Spleen (tissue), 11 donors: Measurements from ENCODE around the gene UBC. TPM values are rescaled to one million over a fixed set of nuclear protein-coding genes. Genes with fewer than 3 reads are reported as not detected.

Experiments used
- DNase-seq: peaks from one replicate; pipeline ENCODE4 v3.0.0-alpha.2; 2020
- H3K27ac ChIP-seq, 8 donors: fragments of 200-600 bp; sonication (generic) in 7 of 8; 1 replicate in 4 of 8; 2 replicates in 4 of 8; pipeline versions ENCODE4 v1.5.0 to v1.8.0; 2016 to 2021; ENCODE audit warnings: inconsistent platforms in 4 of 8, mild to moderate bottlenecking in 4 of 8, moderate library complexity in 1 of 8
- H3K27me3 ChIP-seq, 7 donors: fragments of 200-600 bp; sonication (generic) in 6 of 7; replicated peaks in 1 of 7; 1 replicate in 4 of 7; 2 replicates in 3 of 7; pipeline versions ENCODE4 v1.5.0 to v1.8.0; 2016 to 2021; ENCODE audit warnings: inconsistent platforms in 3 of 7, mild to moderate bottlenecking in 1 of 7
- H3K36me3 ChIP-seq, 6 donors: fragments of 200-600 bp; sonication (generic) in 5 of 6; 1 replicate in 4 of 6; 2 replicates in 2 of 6; pipeline versions ENCODE4 v1.5.0 to v1.8.0; 2016 to 2021; ENCODE audit warnings: inconsistent platforms in 2 of 6
- H3K4me1 ChIP-seq, 6 donors: fragments of 200-600 bp; sonication (generic) in 5 of 6; 1 replicate in 3 of 6; 2 replicates in 3 of 6; pipeline versions ENCODE4 v1.5.0 to v1.8.0; 2016 to 2021; ENCODE audit warnings: inconsistent platforms in 3 of 6
- H3K4me3 ChIP-seq, 8 donors: fragments of 200-600 bp; sonication (generic) in 7 of 8; 1 replicate in 4 of 8; 2 replicates in 4 of 8; pipeline versions ENCODE4 v1.5.0 to v1.8.0; 2016 to 2021; ENCODE audit warnings: inconsistent platforms in 4 of 8, mild to moderate bottlenecking in 4 of 8, moderate library complexity in 2 of 8
- H3K9me3 ChIP-seq, 8 donors: fragments of 200-600 bp; sonication (generic) in 7 of 8; 1 replicate in 4 of 8; 2 replicates in 4 of 8; pipeline versions ENCODE4 v1.5.0 to v1.8.0; 2016 to 2021; ENCODE audit warnings: inconsistent platforms in 4 of 8
- POLR2A ChIP-seq, 3 donors: fragments of 450-650 bp; IDR thresholded peaks; one replicate each; pipeline ENCODE4 v1.5.1; 2017; ENCODE audit warnings: antibody characterized with exemption in 3 of 3, mild to moderate bottlenecking in 1 of 3
- POLR2AphosphoS5 ChIP-seq, 3 donors: sonication (generic); formaldehyde crosslinking; IDR thresholded peaks; one replicate each; pipeline ENCODE4 v1.5.1; 2017; ENCODE audit warnings: antibody characterized with exemption in 3 of 3
- WGBS, 5 donors: extraction: QIAGEN DNeasy Blood & Tissue Kit in 3 of 5; methylation state at CpG; one replicate each; pipeline versions ENCODE4 v1.1.5 to v1.1.7; 2013 to 2018; 5-methylcytosine and 5-hydroxymethylcytosine counted together
- intact Hi-C: fragments of 100-400 bp; cut with DNase I; formaldehyde crosslinking; loops from one replicate; pipeline ENCODE4 v1.15.0; 2023; ENCODE audit warnings: low total_unique reads
- polyA plus RNA-seq, 3 donors: library from polyadenylated mRNA; stranded (reverse); fragments of 200-250 nt; gene quantifications; one replicate each; pipeline ENCODE4 v1.2.1, GENCODE V29; 2013
- total RNA-seq, 7 donors: library from RNA; depleted of rRNA in 3 of 7; stranded (reverse); fragments of >200 nt in 3 of 7; fragmentation: NEBNext Ultra II Directional in 4 of 7; extraction: Animal tissue kit (Norgen Biotek cat#: 25700) in 4 of 7; gene quantifications; one replicate each; pipeline versions ENCODE4 v1.1.0 to v1.2.1, GENCODE V29; 2016 to 2021
- TF ChIP-seq, protein P1 (sequence below), 11 experiments: fragments of 200-600 bp in 7 of 11; fragments of 450-650 bp in 4 of 11; sonication (generic) in 4 of 11; IDR thresholded peaks in 8 of 11; conservative IDR thresholded peaks in 3 of 11; 1 replicate in 7 of 11; 2 replicates in 4 of 11; pipeline versions ENCODE4 v1.4.0 to v1.8.0; 2016 to 2021; ENCODE audit warnings: antibody characterized with exemption in 11 of 11, inconsistent platforms in 4 of 11, mild to moderate bottlenecking in 1 of 11
- donor health status: healthy with polysubstance abuse.
- donor health status: DM: no; HTN: no; CAD: no; lungs with moderate emphysema.
- donor health status: DM: no; HTN: no; CAD: no.
- donor health status: Bipolar disorder and iron deficiency.
- donor health status: healthy.
- donor health status: DM: no; HTN: no; CAD: no.
- donor health status: DM: yes; HTN: yes; CAD: no.

UBC gene
- total and polyA plus RNA-seq, 10 donors: 623 to 1,107 (median 865) TPM

DNA sequence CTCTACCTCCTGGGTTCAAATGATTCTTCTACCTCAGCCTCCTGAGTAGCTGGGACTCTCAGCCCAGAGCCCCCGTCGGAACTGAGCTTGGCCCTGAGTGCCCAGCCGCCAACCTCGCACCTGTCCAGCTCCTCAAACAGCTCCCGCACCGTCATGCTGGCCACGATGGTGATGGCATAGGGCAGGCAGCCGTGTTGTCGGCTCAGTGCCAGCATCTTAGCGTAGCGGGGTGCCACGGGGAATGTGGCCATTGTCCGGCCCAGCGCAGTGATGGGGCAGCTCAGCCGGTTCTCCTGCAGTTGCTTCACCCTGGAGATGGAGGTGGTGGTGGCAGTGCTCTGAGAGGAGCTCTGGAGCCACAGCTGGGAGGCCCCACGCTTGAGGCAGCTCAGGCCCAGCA, 42.1 kb upstream of the UBC start:
- H3K27ac ChIP-seq: no peak overlapping the region
- H3K4me3 ChIP-seq: no peak overlapping the region
- H3K36me3 ChIP-seq: peaks cover under 1 to 100% (median 94%) of the 10 kb centered on the region in 6 donors
- DNase-seq: no peak
- intact Hi-C loops: no loop called here
- no peaks in the 10 kb centered on the region for H3K9me3 ChIP-seq
- TF ChIP-seq, protein P1, sequence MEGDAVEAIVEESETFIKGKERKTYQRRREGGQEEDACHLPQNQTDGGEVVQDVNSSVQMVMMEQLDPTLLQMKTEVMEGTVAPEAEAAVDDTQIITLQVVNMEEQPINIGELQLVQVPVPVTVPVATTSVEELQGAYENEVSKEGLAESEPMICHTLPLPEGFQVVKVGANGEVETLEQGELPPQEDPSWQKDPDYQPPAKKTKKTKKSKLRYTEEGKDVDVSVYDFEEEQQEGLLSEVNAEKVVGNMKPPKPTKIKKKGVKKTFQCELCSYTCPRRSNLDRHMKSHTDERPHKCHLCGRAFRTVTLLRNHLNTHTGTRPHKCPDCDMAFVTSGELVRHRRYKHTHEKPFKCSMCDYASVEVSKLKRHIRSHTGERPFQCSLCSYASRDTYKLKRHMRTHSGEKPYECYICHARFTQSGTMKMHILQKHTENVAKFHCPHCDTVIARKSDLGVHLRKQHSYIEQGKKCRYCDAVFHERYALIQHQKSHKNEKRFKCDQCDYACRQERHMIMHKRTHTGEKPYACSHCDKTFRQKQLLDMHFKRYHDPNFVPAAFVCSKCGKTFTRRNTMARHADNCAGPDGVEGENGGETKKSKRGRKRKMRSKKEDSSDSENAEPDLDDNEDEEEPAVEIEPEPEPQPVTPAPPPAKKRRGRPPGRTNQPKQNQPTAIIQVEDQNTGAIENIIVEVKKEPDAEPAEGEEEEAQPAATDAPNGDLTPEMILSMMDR (IDR thresholded peaks at IDR 0.05 in 8 of 11, conservative IDR thresholded peaks at IDR 0.05 in 3 of 11): no peak
- TF ChIP-seq POLR2AphosphoS5 (IDR thresholded peaks at IDR 0.05) (peak in 1 of 3 donors; percentile 33), POLR2A (IDR thresholded peaks at IDR 0.05) (no peak)
- H3K4me1 ChIP-seq: no peaks in the 10 kb centered on the region
- no peaks in the 10 kb centered on the region for H3K27me3 ChIP-seq
- WGBS, 5 donors: 94 to 98% (median 96%) methylated on average over 16 of the region's 16 CpGs

DNA sequence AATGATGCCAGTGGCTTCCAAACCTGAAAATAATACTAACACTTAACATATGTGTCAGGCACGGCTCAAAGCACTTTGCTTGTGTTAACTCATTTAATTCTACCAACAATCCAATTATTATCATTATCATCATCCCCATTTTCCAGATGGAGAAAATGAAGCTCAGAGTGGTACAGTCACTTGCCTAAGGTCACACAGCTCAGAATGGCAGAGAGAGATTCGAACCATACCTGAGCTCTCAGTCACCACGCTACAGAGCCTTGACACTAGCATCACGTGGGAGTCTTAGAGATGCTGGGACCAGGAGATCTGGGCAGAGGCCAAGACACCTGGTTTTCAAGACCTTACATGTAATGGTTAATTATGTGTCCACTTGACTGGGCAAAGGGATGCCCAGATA, 40.3 kb upstream of the UBC start:
- Histone ChIP-seq H3K4me1 (no peaks in the 10 kb centered on the region), H3K4me3 (no peak overlapping the region), H3K27ac (no peak overlapping the region), H3K27me3 (no peaks in the 10 kb centered on the region), H3K9me3 (no peaks in the 10 kb centered on the region), H3K36me3 (peaks cover 0 to 100% (median 95%) of the 10 kb centered on the region in 6 donors)
- TF ChIP-seq POLR2AphosphoS5 (IDR thresholded peaks at IDR 0.05) (no peak), POLR2A (IDR thresholded peaks at IDR 0.05) (no peak)
- TF ChIP-seq, protein P1 (IDR thresholded peaks at IDR 0.05 in 8 of 11, conservative IDR thresholded peaks at IDR 0.05 in 3 of 11): no peak
- WGBS, 5 donors: 91 to 98% (median 95%) methylated on average over 4 of the region's 4 CpGs
- no peak for DNase-seq
- intact Hi-C loops: no loop called here

DNA sequence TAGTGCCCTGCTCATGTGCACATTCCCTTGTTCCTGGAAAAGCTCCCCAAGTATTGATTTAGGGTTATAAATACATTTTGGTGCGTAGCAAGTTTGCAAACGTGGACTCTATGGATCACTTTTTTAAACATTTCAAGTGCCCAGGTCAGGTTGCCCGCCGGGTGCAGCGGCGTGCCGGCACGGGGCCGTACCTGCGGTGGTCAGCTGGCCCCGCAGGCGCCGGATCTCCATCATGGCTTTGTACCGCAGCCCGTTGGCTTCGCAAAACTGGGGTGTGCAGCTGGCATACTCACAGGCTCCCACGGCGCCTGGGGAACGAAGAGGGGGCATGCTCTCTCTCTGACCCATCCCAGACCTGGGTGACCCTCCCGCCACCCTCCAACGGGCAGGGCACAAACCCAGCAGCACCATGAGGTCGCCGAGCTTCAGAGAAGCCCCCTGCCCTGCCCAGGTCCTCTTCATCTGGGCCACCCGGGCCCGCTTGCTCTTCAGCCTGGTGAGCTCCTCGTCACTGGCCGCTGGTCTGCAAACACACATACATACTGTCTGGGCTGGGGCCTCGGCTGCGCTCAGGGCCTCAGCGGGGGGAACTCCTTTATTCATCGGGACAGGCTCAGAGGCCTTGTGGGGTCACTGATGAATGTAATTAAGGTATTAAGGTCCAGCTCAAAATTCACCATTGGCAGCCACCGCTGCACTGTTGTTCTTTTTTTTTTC, 39.4 kb upstream of the UBC start:
- no peak for DNase-seq
- no peaks in the 10 kb centered on the region for H3K27me3 ChIP-seq
- H3K9me3 ChIP-seq: no peaks in the 10 kb centered on the region
- no peak overlapping the region for H3K27ac ChIP-seq
- no peaks in the 10 kb centered on the region for H3K4me1 ChIP-seq
- intact Hi-C loops: no loop called here
- H3K4me3 ChIP-seq: no peak overlapping the region
- TF ChIP-seq POLR2A (IDR thresholded peaks at IDR 0.05) (no peak), POLR2AphosphoS5 (IDR thresholded peaks at IDR 0.05) (peak in 1 of 3 donors; percentile 19)
- TF ChIP-seq, protein P1 (IDR thresholded peaks at IDR 0.05 in 8 of 11, conservative IDR thresholded peaks at IDR 0.05 in 3 of 11): no peak
- H3K36me3 ChIP-seq: peaks cover 0 to 100% (median 95%) of the 10 kb centered on the region in 6 donors
- 93 to 95% (median 94%) methylated on average over 28 to 32 of the region's 32 CpGs for WGBS, 5 donors

DNA sequence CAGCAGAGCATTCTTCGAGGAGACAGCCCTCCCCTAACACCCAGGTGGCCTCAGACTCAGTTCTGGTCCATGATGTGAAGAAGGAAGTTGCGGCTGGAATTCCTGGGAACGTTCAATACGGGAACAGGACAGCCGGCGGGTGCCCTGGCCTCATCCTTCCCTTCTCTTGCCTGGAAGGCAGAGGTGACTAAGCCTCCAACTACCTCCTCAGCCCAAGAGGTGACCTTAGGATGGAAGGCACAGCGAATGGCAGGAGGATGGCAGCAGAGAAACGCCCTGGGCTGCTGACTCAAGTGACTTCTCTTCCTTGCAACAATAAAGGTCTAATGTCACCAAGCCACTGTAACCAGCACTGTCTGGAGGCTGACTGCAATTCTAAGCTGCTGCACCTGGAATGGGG, 38.4 kb upstream of the UBC start:
- peaks cover 0 to 100% (median 94%) of the 10 kb centered on the region in 6 donors for H3K36me3 ChIP-seq
- H3K9me3 ChIP-seq: no peaks in the 10 kb centered on the region
- 31 to 94% (median 69%) methylated on average over 3 to 8 of the region's 8 CpGs for WGBS, 5 donors
- intact Hi-C loops: no loop called here
- TF ChIP-seq POLR2AphosphoS5 (IDR thresholded peaks at IDR 0.05) (no peak), POLR2A (IDR thresholded peaks at IDR 0.05) (no peak)
- TF ChIP-seq, protein P1 (IDR thresholded peaks at IDR 0.05 in 8 of 11, conservative IDR thresholded peaks at IDR 0.05 in 3 of 11): no peak
- no peak overlapping the region for H3K27ac ChIP-seq
- no peak overlapping the region for H3K4me3 ChIP-seq
- no peak for DNase-seq
- H3K27me3 ChIP-seq: no peaks in the 10 kb centered on the region
- no peaks in the 10 kb centered on the region for H3K4me1 ChIP-seq
